CD4-positive, alpha-beta T cell treated with Interleukin-21 for 1 hour (primary cell): ENCODE measurements around the gene DKK2.

Source experiments
- DNase-seq: peaks from one replicate; pipeline ENCODE4 v3.0.0-alpha.2; 2020

DKK2 gene, protein sequence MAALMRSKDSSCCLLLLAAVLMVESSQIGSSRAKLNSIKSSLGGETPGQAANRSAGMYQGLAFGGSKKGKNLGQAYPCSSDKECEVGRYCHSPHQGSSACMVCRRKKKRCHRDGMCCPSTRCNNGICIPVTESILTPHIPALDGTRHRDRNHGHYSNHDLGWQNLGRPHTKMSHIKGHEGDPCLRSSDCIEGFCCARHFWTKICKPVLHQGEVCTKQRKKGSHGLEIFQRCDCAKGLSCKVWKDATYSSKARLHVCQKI

DNA sequence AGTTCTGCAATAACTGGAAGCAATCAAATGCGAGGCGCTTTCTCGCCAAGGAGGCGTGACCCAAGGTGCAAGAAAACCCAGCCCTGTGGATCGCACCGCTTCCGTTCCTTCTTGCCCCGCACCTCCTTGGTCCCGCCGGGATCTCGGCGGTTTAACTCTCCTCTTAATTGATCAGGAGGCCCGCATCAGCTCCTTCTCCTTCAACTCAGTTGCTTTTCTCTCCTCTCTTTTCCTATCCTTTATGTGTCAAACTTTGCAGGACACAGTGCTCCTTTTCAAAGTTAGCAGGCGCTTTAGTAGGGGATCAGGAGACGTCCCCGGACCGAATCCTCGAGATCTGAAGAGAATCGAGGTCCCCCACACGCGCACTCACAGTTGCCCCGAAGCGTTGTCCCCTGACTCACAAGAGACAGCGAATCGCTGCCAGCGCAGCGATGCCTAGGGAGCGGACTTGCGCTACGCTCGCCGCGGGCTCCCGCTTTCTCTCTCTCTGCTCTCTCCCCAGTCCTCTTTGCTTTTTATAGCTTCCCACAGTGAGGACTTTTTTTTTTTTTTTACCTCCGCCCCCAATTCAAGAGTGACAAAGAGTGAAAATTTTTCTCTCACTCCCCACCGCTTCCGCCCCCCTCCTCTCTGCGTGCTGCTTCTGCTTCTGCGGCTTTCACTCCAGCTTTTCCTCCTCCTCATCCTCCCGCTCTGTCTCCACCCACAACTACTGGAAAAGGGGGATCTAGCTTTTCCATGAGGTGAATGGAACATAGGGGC is at the start of gene DKK2:
TSS of gene DKK2 (minus strand) at position 495 of the 765 bp plus-strand sequence. CDS start 722 bp downstream, outside the sequence.
- DNase-seq = no peak

DNA sequence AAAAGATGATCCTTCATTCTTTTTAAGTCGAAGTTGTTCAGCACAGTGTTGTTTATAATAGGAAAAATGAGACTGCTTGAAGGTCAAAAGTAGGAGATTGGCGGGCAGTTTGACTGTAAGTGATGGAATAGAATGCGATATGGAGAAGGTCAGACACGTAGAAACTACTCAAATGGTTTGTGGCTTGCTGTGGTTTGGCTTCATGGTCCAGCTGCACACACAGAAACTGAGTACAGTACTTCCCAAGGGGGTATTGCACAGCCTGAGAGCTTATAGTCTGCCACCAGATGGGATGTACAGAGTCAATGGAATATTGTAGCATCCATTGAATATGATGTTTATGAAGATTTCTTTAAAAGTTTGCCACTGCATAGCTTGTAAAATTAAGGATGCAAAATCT is 41.1 kb upstream of the DKK2 start:
- no peak for DNase-seq

DNA sequence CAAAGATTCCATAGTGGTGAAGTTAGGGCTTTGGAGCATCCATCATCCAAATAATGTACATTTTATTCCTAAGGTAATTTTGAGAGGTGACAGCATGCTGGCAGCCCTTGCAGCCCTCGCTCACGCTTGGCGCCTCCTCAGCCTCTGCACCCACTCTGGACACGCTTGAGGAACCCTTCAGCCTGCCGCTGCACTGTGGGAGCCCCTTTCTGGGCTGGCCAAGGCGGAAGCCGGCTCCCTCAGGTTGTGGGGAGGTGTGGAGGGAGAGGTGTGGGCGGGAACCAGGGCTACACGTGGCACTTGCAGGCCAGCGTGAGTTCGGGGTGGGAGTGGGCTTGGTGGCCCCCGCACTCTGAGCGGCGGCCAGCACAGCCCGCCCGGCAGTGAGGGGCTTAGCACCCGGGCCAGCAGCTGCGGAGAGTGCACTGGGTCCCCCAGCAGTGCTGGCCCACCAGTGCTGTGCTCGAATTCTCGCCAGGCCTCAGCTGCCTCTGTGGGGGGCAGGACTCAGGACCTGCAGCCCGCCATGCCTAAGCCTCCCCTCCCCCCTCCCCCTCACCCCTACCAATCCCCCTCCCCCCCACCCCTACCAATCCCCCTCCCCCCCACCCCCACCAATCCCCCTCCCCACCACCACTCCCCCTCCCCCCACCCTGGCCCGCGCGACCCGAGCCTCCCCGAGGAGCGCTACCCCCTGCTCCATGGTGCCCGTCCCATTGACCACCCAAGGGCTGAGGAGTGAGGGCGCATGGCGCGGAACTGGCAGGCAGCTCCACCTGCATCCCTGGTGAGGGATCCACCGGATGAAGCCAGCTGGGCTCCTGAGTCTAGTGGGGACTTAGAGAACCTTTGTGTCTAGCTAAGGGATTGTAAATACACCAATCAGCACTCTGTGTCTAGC is 37.0 kb upstream of the DKK2 start:
- DNase-seq = no peak

DNA sequence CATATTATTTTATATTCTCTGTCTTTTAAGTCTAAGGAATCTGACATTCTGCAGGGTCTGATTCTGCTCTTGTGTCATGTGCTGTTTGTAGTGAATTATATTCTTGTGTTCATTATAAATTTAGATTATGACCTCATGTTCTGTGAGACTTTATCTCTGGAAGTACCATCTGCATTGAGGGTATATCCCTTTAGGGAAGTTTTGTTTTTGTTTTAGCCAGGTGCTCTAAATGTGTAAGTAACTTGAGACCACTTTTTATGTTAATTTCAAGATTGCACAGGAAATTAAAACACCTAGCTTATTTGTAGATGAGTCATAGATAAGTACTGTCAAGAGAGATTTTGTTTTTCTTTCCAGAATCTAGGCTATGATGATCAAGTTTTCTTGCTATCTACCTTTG is 35.0 kb upstream of the DKK2 start:
- no peak for DNase-seq

DNA sequence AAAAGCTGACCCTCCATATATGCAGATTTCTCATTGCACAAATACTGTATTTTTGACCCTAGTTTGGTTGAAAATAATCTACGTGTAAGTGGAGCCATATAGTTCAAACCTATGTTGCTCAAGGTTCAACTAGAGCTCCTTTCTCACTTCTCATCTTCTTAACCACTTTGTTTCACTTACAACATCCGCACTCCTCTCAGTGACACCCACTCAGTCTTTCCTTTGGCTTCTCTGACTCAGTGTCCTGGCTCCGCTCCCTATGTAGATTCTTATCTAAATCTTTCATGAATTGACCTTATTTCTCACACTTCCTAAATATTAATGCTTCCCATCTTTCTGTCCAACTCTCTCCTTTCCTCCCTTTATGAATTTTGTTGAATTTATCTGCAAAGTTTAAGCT is 32.9 kb upstream of the DKK2 start:
- no peak for DNase-seq

DNA sequence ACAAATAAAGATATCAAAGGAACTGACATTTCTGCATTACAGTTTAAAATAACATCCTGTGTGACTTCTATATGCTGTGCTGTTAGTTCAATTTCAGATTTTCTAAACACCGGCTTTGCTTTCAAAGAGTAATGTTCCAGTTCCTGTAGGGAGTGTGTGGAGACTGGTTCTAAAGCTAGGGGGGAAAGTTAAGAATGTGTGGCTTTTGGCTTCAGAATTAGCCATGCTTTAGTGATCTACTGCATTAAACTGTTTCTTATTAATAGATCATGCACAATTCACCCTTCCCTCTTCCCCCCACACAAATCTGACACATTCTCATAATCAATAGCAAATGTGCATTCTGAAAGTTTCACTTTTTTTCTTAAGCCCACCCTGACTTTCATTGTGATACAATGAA is 32.0 kb upstream of the DKK2 start:
- no peak for DNase-seq

DNA sequence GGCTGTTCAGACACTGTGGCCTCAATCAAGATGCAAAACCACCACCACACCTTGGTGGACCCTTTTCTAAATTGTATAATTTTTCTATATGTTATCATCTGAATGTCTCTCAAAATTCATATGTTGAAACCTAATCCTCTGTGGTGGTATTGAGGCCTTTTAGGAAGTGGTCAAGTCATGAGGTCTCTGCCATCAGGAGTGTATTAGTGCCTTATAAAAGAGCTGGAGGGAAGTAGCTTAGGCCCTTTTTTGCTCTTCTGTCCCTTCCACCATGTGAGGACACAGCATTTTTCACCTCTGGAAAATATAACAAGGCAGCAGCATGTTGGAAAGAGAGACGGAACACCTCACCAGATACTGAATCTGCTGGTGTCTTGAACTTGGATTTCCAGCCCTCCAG is 30.5 kb upstream of the DKK2 start:
- no peak for DNase-seq

DNA sequence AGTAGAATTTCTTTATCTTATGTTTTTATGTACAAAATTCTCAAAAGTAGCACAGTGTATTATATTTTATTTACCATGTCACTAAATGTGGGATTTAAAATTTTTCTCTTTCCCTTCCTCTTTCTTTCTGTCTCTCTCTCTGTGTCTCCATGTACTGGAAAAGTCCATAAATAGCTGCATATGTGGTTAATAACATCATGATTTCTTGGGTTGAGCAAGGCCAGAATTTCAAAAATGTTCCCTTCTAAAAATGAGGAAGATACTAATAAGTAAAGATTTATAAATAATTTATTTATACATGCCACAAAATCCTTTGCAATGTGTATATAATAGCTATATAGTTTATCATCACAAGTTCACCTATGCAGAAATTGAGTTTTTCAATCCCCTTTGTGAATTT is 29.1 kb upstream of the DKK2 start:
- no peak for DNase-seq

DNA sequence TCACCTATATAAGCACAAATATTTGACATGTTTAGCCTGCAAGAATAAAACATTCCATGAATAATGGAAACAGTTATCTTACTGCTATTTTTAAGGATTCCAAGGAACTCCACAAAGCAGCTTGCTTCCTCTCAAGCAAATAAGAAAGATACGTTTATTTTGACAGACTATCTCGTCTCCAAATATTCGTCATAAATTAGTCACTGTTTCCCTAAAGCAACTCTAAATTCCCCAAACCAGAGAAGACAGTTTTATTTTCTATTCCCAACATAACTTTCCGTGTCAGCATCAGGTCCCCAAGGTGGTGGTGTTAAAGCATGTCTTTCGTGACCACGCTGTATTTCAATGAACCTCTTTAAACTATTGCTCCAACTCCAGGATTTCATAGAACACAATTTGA is 24.3 kb upstream of the DKK2 start:
- no peak for DNase-seq

DNA sequence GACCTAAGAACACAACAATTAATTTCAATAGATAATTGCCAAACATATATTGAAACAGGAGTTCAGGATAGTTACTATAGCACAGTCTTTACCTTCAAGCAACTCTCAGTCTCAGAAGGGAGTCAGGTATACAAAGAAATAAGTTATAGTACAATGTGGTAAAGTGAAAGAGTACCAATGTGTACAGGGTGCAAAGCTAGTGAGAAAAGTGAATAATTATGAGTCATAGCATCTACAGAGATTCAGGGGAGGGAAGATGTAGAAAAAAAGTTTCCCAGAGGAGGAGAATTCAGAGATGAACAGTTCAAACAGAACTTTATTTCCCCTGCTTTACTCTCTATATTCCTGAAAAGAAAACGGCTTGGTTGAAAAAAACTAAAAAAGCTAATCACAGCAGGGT is 22.7 kb upstream of the DKK2 start:
- no peak for DNase-seq

DNA sequence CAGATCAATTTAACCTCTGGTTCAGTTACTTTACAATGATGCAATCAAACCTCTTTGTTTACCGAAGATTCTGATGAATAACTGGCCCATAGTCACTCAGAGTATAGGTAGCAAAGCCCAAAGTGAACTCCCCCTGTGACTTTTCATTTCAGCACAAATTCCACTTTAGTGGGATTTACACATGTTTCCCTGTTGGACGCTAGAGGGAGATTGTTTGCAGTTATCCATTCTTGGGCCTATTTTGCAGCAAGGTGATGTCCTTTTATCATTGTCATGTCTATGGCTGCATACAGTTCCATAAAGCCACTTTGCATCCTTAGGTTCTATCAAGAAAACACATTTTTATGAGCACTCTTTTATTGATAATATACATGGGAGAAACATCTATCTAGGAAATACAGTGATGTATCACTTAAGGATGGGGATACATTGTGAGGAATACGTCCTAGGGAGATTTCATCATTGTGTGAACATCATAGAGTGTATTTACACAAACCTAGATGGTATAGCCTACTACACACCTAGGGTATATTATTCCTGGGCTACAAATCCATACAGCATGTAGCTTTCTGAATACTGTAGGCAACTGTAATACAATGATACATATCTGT is 14.5 kb upstream of the DKK2 start:
- no peak for DNase-seq

DNA sequence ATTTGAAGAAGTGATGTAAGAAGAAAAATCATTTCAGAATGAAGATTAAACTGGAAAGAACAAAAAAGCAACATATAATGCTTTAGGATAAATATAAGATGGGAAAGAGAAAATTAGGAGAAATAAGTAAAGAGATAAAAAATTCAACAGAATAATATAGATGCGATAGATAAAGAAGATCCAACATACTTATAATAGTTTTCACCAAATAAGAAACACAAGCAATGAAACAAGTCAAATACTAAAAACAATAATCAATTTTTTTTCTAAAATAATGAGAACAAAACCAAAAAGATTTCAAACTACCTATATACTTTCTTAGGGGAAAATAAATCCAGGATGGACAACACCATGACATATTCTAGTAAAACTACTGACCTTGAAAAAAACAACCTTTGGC is 10.1 kb upstream of the DKK2 start:
- DNase-seq = no peak

DNA sequence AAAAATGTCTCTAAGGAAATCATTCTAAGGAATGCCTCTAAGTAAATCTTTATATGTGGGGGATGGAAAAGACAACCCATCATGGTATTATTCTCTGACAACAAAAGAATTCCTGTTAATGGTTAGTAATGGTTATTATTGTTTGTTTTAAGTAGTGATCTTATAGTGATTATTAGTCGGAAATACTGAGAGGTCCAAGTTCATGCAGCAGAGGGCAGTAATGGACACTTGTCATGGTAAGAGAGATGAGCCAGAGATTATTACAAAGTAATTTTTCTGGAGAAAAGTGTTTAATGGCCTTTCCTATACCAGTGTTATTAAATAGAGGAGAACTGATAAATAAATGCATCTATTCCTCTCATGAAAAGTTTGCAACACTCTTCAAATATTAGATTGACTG is 8.1 kb upstream of the DKK2 start:
- DNase-seq = no peak

DNA sequence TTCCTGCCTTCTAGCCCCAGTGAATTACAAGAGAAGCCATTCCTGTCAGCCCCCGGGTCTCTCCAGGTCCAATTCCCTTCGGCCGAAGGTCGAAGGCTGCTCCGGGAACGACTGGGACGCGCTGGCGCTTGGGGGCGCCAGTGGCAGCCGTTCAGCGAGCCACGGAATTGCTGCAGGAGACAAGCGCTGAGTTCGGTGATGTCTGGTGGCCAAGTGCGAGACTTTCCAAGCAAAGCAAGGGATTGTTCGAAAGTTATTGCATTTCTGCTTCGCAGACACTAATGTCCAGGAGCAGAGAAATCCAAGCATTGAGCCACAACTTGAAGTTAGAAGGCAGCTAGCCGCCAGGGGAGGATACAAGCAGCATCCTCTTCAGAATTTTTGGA is 1.1 kb upstream of the DKK2 start:
- DNase-seq = no peak

DNA sequence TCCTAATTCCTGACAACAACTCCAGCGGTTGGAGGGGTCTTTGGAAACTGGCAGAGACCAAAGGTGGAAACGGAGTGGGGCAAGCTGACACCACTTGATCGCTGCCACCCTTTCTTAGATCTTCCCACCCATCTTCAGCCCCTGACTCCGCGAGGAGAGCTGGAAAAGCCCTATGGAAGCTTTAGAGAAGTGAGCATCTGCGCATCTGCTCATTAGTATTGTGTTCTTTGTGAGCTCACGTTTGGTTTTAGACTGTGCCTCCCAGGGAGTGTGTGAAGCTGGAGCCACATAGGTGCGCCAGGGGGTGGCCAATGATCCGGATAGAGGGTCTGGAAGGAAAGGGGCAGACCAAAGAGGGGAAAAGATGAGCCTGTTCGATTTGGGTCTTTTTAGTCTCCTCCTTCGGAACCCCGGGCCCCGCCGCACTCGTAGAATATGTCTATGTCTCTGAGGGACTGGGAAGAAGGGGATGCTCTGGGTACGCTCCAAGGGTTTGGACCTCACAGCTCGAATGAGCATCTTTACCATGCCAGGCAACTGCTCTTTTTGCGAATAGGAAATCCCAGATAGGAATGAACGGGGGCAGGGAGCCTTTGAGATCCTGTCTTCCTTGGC is 578 bp upstream of the DKK2 start:
- no peak for DNase-seq

DNA sequence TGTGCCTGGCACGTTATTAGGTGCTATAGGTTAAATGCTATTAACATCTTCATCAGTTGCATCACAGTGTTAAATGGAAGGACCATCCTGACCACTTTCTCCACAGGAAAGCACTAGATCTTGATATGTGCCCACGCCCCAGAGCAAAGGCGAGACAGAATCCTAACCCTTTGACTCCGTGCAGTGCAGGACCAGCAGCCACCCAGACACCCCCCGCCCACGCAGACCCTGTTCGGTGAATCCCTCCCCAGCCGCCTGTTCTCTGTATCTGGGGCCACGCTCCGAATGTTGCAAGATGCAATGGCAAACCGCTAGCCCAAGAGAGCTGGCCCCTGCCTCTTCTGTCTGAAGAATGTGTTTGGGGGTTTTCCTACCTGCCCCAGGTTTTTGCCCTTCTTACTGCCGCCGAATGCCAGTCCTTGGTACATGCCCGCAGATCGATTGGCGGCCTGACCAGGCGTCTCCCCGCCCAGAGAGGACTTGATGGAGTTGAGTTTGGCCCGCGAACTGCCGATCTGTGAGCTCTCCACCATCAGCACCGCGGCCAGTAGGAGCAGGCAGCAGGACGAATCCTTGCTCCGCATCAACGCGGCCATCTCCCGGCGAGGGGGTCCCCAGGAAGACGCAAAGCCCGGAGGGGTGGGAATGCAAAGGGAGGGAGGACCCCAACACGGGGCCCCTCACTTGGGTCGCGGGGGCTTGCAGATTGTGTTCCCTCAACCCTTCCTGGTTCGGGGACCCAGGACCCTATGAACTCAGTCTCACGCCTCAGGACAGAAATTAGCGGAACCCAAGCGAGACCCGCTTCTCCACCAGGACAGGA is 906 bp downstream of the DKK2 start:
- DNase-seq = no peak

DNA sequence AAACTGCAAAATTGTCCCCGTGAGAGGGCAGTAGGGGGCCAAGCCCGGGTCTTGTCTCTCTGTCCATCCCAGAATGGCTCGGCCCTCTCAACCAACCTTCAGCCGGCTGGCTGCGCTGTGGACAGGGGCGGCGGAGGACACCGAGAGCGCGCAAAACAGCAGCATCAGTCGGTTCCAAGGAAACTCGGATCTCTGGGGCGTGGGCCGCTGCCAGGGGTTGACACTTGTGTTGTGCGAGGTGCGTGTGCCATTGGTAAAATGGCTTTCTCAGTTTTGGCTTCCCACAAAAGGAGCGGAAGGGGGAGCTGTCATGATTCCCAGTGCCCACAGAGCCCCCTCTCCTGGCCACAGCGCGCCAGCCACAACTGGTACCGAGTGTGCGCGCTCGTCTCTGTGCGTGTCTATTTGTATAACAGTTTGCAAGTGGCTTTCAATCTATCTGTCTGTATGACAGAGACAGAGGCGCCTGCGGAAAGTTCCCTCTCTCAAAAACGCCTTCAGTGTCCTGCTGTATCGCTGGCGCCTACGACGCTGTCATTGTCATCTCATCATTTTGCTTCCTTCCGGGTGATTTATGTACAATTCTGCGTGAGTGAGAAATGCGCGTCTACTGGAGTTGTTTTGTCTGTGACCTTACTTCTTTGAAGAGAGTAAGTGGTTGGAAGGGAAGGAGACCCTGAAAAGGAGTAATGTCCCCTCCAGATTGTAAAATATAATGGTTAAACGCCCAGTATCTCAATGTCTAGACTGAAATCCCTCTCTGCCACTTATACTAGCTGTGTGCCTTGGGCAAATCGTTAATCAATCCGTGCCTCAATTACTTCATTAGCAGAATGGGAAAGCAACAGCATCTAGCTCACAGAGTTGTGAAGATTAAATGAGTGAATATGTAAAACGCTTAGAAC is 1.8 kb downstream of the DKK2 start:
- no peak for DNase-seq

DNA sequence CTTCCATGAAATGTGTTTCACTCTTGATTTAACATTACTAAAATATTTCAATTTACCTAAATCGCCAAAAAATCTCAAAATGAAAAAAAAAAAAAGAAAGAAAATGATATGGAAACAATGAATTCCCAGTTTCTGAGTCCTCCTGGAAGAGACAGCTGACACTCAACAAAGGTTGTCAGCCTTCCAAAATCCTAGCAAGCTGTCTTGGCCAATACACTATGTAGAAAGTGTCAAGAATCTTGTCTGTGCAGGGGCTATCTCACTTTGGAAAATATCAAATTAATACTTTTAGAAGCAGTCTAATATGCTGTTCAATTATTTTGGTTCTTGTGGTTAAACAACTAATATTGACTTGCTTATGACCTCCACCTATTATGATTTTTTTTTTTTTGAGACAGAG is 8.7 kb downstream of the DKK2 start:
- no peak for DNase-seq

DNA sequence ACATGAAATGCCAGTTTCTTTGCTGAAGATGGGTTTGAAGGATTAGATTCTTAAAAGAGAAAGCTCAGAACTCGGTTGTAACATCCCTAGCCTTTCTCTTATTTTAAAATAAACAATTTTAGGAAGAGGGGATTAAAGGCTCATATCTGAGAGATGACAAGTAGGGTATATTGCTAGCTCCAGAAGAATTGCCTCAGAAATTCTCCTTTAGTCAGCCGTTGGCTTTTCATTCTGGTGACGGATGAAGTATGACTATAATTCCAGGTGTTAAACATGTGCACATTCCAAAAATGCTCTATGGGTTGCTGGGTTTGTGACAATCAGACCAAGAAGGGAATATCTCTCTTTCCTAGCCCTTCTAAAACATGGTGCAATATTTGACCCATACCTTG is 17.8 kb downstream of the DKK2 start:
- no peak for DNase-seq

DNA sequence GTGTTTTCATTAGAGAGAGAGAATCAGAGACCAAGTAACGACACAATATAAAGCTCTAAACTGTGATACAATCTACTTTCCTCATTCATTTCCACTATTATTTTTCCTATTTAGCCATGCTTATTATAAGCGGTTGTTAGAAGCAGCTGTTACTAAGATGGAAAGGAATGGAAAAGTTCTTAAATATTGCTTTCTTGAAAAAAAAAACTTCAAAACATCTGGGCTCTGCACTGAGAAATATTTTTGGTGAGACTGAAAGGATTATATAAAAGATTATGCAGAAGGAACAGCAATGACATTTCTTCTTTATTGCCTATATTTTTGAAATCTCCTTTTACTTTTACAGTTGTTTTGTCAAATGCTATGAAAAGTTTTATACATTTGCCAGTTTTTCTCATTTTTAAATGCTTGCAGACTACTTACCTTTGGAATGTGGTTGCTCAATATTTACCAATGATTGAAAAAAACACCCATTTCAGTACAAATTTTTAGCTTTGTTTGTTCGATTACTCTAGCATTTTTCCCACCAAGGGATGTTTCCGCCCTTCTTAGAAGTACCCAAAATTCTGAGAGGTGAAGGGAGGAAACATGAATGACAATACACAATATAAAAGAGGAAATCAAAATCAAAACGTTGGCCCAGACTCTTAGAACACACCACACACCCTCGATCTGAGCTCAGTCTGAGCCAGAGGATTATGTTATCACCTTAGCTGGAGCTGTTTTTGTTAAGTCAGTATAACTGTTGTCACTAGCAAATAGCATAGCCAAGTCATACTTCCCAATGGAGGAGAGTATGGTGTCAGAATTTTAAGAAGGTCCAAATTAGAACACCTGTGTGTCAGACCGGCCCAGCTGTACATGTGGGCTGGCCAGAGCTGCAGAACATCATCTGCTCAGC is 18.4 kb downstream of the DKK2 start:
- no peak for DNase-seq
